Neural progenitor cell (in vitro differentiated cells): ENCODE results near the gene PSMB5.

ENCODE experiments used
- CTCF ChIP-seq: fragments of 200-600 bp; sonication (generic); IDR thresholded peaks from 2 replicates; pipeline ENCODE4 v1.5.1; 2017; ENCODE audit warnings: antibody characterized with exemption, mild to moderate bottlenecking
- EZH2 ChIP-seq: fragments of 200-600 bp; sonication (generic); IDR thresholded peaks from 2 replicates; pipeline ENCODE4 v1.6.1; 2017; ENCODE audit warnings: antibody characterized with exemption, mild to moderate bottlenecking, moderate library complexity

DNA sequence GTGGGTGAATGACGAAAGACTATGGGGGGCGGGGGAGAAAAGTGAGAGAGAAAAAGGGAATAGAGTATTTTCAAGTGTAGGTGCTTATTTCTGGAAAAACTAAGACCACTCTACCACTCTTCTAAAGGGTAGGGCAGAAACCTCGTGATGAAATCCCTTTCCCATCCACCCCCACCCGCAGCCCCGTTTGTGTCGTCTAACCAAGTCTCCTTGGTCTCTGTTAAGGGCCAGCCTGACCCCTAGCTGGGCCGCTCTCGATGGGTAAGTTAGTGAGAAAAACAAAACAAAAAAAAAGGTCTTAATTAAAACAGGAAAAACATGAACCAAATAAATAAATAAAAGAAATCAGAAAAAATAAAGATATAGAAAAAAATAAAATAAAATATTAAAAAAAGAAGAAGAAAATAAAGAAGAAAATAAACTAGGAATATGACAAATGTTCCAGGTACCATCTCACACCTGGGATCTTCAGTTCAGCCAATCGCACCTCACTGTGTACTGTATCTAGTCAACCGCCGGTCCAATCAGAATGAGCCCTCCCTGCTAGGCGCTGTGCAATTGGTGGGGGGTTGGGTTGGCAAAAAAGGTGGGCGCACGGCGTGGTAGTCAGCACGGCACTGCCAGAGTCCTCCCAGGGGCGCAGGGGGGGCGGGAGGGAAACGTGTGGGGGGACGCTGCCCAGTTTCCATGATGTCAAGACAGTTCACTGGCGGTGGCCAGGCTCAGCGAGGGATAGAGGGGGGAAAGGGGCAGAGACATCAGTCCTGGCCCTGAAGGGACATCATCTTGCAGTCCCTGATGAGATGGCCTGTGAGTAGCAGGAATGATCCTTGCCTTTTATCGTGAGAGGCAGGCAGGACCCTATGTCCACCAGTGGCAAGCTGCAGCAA lies 32.4 kb upstream of the PSMB5 start:
- TF ChIP-seq CTCF (no peak), EZH2 (no peak)
